K562 (cell line): ENCODE data around the gene APOL4. TPM values are rescaled to one million over a fixed set of nuclear protein-coding genes. Genes with fewer than 3 reads are reported as not detected.

Experiments used
- CREB5 ChIP-seq: fragments of 250-450 bp; sonication (Bioruptor Pico); IDR thresholded peaks from 2 replicates; pipeline ENCODE4 v1.5.0; 2020; ENCODE audit warnings: mild to moderate bottlenecking
- CXXC5 ChIP-seq: fragments of 250-450 bp; sonication (Bioruptor Pico); IDR thresholded peaks from 2 replicates; pipeline ENCODE4 v1.8.0; 2022; ENCODE audit warnings: inconsistent platforms, mild to moderate bottlenecking, moderate library complexity
- ETS1 ChIP-seq: conservative IDR thresholded peaks from 2 replicates; pipeline ENCODE4 v1.6.1; 2011; ENCODE audit warnings: low read depth, mild to moderate bottlenecking, low read length; ENCODE audit not compliant: control insufficient read depth
- MITF ChIP-seq: IDR thresholded peaks from 2 replicates; pipeline ENCODE4 v1.6.1; 2014; ENCODE audit warnings: antibody characterized with exemption
- NELFE ChIP-seq: IDR thresholded peaks from 2 replicates; pipeline ENCODE4 v1.6.1; 2011; ENCODE audit warnings: mild to moderate bottlenecking; ENCODE audit not compliant: insufficient read depth, insufficient read length
- NFRKB ChIP-seq: fragments of 450-650 bp; IDR thresholded peaks from 2 replicates; pipeline ENCODE4 v1.6.1; 2016; ENCODE audit warnings: low read depth
- TARDBP ChIP-seq: fragments of 450-650 bp; IDR thresholded peaks from 2 replicates; pipeline ENCODE4 v1.6.1; 2016
- ZFP91 ChIP-seq: sonication (generic); formaldehyde crosslinking; IDR thresholded peaks from 2 replicates; pipeline ENCODE4 v1.8.0; 2022; ENCODE audit warnings: mild to moderate bottlenecking, missing genetic modification reagents
- ZFX ChIP-seq: sonication (generic); formaldehyde crosslinking; IDR thresholded peaks from 2 replicates; pipeline ENCODE4 v1.8.0; 2022; ENCODE audit warnings: mild to moderate bottlenecking, missing genetic modification reagents, moderate library complexity
- ZNF224 ChIP-seq: sonication (generic); formaldehyde crosslinking; IDR thresholded peaks from 2 replicates; pipeline ENCODE4 v1.8.0; 2022; ENCODE audit warnings: mild to moderate bottlenecking, missing genetic modification reagents
- ZNF24 ChIP-seq: fragments of 450-650 bp; IDR thresholded peaks from 2 replicates; pipeline ENCODE4 v1.6.1; 2016
- ZNF507 ChIP-seq: conservative IDR thresholded peaks from 2 replicates; pipeline ENCODE4 v1.6.1; 2017; ENCODE audit warnings: missing genetic modification characterization, missing compliant biosample characterization
- ZNF79 ChIP-seq: fragments of 250-450 bp; sonication (Bioruptor Pico); IDR thresholded peaks from 2 replicates; pipeline ENCODE4 v1.4.0; 2020; ENCODE audit warnings: low read depth, mild to moderate bottlenecking, moderate library complexity
- polyA plus RNA-seq, 8 experiments: library from polyadenylated mRNA; depleted of rRNA in 4 of 8; stranded (reverse) in 5 of 8; unstranded in 3 of 8; fragments of >200 nt; fragmentation: Nextera tagmentation in 2 of 8; fragmentation: Illumina TruSeq in 1 of 8; extraction: Ambion mirVana in 2 of 8; extraction: Trizol in 1 of 8; gene quantifications; 2 replicates each; pipeline versions ENCODE4 v1.2.1 to v1.2.3, GENCODE V29; 2011 to 2014; ENCODE audit warnings: inconsistent platforms in 1 of 8, missing spikeins in 1 of 8
- total RNA-seq, 7 experiments: library from RNA; depleted of rRNA in 6 of 7; stranded (reverse); fragments of >200 nt in 6 of 7; fragmentation: Illumina TruSeq in 2 of 7; extraction: Trizol in 2 of 7; gene quantifications; 2 replicates each; pipeline versions ENCODE4 v1.2.1 to v1.2.3, GENCODE V29; 2011 to 2021; ENCODE audit warnings: low replicate concordance in 1 of 7

APOL4 gene
- total and polyA plus RNA-seq, 9 of the 15 experiments (the other 6 are each of a cell fraction or from before 2014, with no cell fraction given) = 6.5 to 15.0 (median 9.8) TPM

GRCh38 chr22:36197514-36198146, 4.0 kb downstream of the APOL4 start (continued):
- no peak for TF ChIP-seq TARDBP
- TF ChIP-seq NFRKB = no peak
- no peak for TF ChIP-seq ZNF79
- peak; percentile 47; the same call in 1 of the 2 replicates for TF ChIP-seq ETS1
- no peak for TF ChIP-seq CREB5
- no peak for TF ChIP-seq NELFE
- no peak for TF ChIP-seq ZFP91 (CRISPR knock-in tag)
- TF ChIP-seq ZNF224 (CRISPR knock-in tag) = no peak
- TF ChIP-seq ZNF507 = no peak
- no peak for TF ChIP-seq MITF
- no peak for TF ChIP-seq ZFX
- no peak for TF ChIP-seq ZNF24
- peak; percentile 16; the same call in 1 of the 2 replicates for TF ChIP-seq CXXC5 (CRISPR knock-in tag)
